Astrocyte of the cerebellum (primary cell): Measurements from ENCODE around the gene MCRS1.

ENCODE experiments used
- DNase-seq: peaks from one replicate; pipeline ENCODE4 v3.0.0-alpha.2; 2011; ENCODE audit warnings: low read depth
- H3K4me3 ChIP-seq: 2 replicates; pipeline ENCODE4 v1.5.1; 2011; ENCODE audit warnings: mild to moderate bottlenecking, low read depth, low read length, moderate library complexity
- CTCF ChIP-seq: IDR thresholded peaks from 2 replicates; pipeline ENCODE4 v1.5.1; 2012; ENCODE audit warnings: low read length, low read depth, moderate library complexity, mild to moderate bottlenecking; ENCODE audit errors: missing control alignments
- in situ Hi-C: cut with HindIII; loops from 2 replicates; pipeline ENCODE4 v1.10.0; 2017; ENCODE audit warnings: low sequenced_read_pairs

MCRS1 gene

GRCh38 chr12:49541911-49542505 is 25.9 kb downstream of the MCRS1 start:
- TF ChIP-seq CTCF = no peak
- in situ Hi-C loops = no loop called here
- H3K4me3 ChIP-seq = no peak overlapping the region
- no peak for DNase-seq

- H3K4me3 ChIP-seq = no peak overlapping the region
- no peak for TF ChIP-seq CTCF
- no peak for DNase-seq
- in situ Hi-C loops = no loop called here
These were observed 26.6 kb downstream of the MCRS1 start for GRCh38 chr12:49541140-49541861.

GRCh38 chr12:49540229-49541139 is 27.5 kb downstream of the MCRS1 start:
- H3K4me3 ChIP-seq = no peak overlapping the region
- in situ Hi-C loops = no loop called here
- no peak for TF ChIP-seq CTCF
- no peak for DNase-seq

- in situ Hi-C loops = no loop called here
- TF ChIP-seq CTCF = no peak
- no peak for DNase-seq
- H3K4me3 ChIP-seq = no peak overlapping the region
These were observed 28.3 kb downstream of the MCRS1 start for GRCh38 chr12:49539406-49540228.

- in situ Hi-C loops = no loop called here
- TF ChIP-seq CTCF = no peak
These were observed 29.2 kb downstream of the MCRS1 start, which contains the start of gene KCNH3 for GRCh38 chr12:49538510-49539403. KCNH3 (plus strand) TSS chr12:49539030; CDS start chr12:49539417, 387 bp downstream.

More at GRCh38 chr12:49538510-49539403, 29.2 kb downstream of the MCRS1 start, which contains the start of gene KCNH3:
- DNase-seq = peak; percentile 5
- H3K4me3 ChIP-seq = peak within 1 kb of the TSS; percentile 35
